Measurements from ENCODE around the gene NGEF. TPM values are rescaled to one million over a fixed set of nuclear protein-coding genes. Genes with fewer than 3 reads are reported as not detected.
"Not testable (repeated sequence)": the region's sequence is repeated elsewhere in the genome, so short reads cannot be mapped to it uniquely, and the experiment has no call there.

Gene NGEF
- total RNA-seq, 1 donor from 2014 or later = 1.2 TPM

- intact Hi-C loops (cut with micrococcal nuclease) = no loop called here
- DNase-seq = no peak
- no peaks in the 10 kb centered on the region for H3K36me3 Mint-ChIP-seq (ENCODE audit: low read depth)
- H3K27ac Mint-ChIP-seq = no peak overlapping the region
- no peak overlapping the region for H3K4me3 Mint-ChIP-seq
- peaks cover 3% of the 10 kb centered on the region for H3K4me1 Mint-ChIP-seq
- H3K9me3 Mint-ChIP-seq = no peaks in the 10 kb centered on the region
- peaks cover 1% of the 10 kb centered on the region for H3K27me3 Mint-ChIP-seq
Observed at GRCh38 chr2:233023007-233023760, 10.1 kb upstream of the NGEF start.

GRCh38 chr2:233022561-233022960 lies 9.5 kb upstream of the NGEF start:
- H3K4me1 Mint-ChIP-seq = peaks cover 3% of the 10 kb centered on the region
- H3K27ac Mint-ChIP-seq = no peak overlapping the region
- no peaks in the 10 kb centered on the region for H3K9me3 Mint-ChIP-seq
- H3K4me3 Mint-ChIP-seq = no peak overlapping the region
- H3K36me3 Mint-ChIP-seq (ENCODE audit: low read depth) = no peaks in the 10 kb centered on the region
- intact Hi-C loops (cut with micrococcal nuclease) = no loop called here
- DNase-seq = no peak
- peaks cover 2% of the 10 kb centered on the region for H3K27me3 Mint-ChIP-seq

DNA sequence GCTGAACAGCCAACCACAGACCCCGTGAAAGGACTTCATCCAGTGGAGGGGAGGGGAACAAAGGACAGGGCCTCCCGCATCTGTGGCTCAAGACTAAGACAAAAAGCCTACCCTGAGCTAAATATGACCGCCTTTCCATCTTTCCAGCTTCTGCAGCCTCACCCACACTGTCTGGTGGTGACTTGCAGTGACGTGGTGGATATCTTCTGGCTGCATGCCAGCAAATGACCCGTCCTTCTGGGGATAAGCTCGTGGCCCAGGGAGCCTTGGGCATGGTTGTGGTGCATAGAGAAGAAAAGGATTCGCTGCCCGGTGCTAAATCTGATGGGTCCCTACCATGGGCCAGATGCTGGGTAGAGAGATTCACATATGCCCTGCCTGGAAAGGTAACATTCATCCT lies 8.7 kb upstream of the NGEF start:
- H3K9me3 Mint-ChIP-seq = no peaks in the 10 kb centered on the region
- no peak overlapping the region for H3K27ac Mint-ChIP-seq
- intact Hi-C loops (cut with micrococcal nuclease) = no loop called here
- peaks cover 2% of the 10 kb centered on the region for H3K27me3 Mint-ChIP-seq
- no peak overlapping the region for H3K4me3 Mint-ChIP-seq
- no peaks in the 10 kb centered on the region for H3K36me3 Mint-ChIP-seq (ENCODE audit: low read depth)
- peaks cover 3% of the 10 kb centered on the region for H3K4me1 Mint-ChIP-seq
- DNase-seq = no peak

GRCh38 chr2:233020454-233020853 lies 7.4 kb upstream of the NGEF start:
- DNase-seq = no peak
- H3K9me3 Mint-ChIP-seq = no peaks in the 10 kb centered on the region
- peaks cover 2% of the 10 kb centered on the region for H3K27me3 Mint-ChIP-seq
- H3K4me3 Mint-ChIP-seq = no peak overlapping the region
- no peak overlapping the region for H3K27ac Mint-ChIP-seq
- no peaks in the 10 kb centered on the region for H3K4me1 Mint-ChIP-seq
- intact Hi-C loops (cut with micrococcal nuclease) = no loop called here
- H3K36me3 Mint-ChIP-seq (ENCODE audit: low read depth) = no peaks in the 10 kb centered on the region

- intact Hi-C loops (cut with micrococcal nuclease); H3K4me3 Mint-ChIP-seq; H3K4me1 Mint-ChIP-seq; H3K36me3 Mint-ChIP-seq (ENCODE audit: low read depth); H3K27ac Mint-ChIP-seq; H3K9me3 Mint-ChIP-seq; DNase-seq; H3K27me3 Mint-ChIP-seq: not testable (repeated sequence)
Observed at GRCh38 chr2:233019610-233020009, 6.6 kb upstream of the NGEF start.

- Mint-ChIP-seq H3K4me1 (no peaks in the 10 kb centered on the region), H3K36me3 (ENCODE audit: low read depth) (no peaks in the 10 kb centered on the region), H3K4me3 (no peak overlapping the region), H3K9me3 (no peaks in the 10 kb centered on the region), H3K27ac (no peak overlapping the region), H3K27me3 (peaks cover 2% of the 10 kb centered on the region)
- intact Hi-C loops (cut with micrococcal nuclease) = no loop called here
- DNase-seq = no peak
Observed at GRCh38 chr2:233017947-233018346, 4.9 kb upstream of the NGEF start.

DNA sequence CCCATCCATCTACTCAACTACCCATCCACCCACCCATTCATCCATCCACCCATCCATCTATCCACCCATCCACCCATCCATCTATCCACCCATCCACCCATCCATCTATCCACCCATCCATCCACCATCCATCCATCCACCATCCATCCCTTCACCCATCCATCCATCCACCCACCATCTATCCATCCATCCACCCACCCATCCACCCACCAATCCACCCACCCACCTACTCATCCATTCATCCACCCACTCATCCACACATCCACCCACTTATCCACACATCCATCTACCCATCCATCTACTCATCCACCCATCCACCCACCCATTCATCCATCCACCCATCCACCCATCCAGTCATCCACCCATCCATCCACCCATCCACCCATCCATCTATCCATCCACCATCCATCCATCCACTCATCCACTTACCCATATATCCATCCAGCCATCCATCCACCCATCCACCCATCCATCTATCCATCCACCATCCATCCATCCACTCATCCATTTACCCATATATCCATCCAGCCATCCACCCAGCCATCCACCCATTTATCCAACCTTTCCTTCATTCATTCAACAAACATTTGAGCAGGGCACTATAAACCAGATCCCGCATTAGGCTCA lies 2.1 kb upstream of the NGEF start:
- H3K27me3 Mint-ChIP-seq = peaks cover 2% of the 10 kb centered on the region
- H3K4me1 Mint-ChIP-seq = no peaks in the 10 kb centered on the region
- intact Hi-C loops (cut with micrococcal nuclease) = no loop called here
- H3K36me3 Mint-ChIP-seq (ENCODE audit: low read depth) = no peaks in the 10 kb centered on the region
- no peak for DNase-seq
- no peaks in the 10 kb centered on the region for H3K9me3 Mint-ChIP-seq
- no peak overlapping the region for H3K27ac Mint-ChIP-seq
- H3K4me3 Mint-ChIP-seq = no peak overlapping the region

- Mint-ChIP-seq H3K4me3 (no peak overlapping the region), H3K4me1 (no peaks in the 10 kb centered on the region), H3K27me3 (peaks cover 2% of the 10 kb centered on the region), H3K27ac (no peak overlapping the region), H3K9me3 (no peaks in the 10 kb centered on the region), H3K36me3 (ENCODE audit: low read depth) (no peaks in the 10 kb centered on the region)
- intact Hi-C loops (cut with micrococcal nuclease) = no loop called here
- no peak for DNase-seq
Observed at GRCh38 chr2:233013650-233014049, 594 bp upstream of the NGEF start.

GRCh38 chr2:233012301-233012971 lies 620 bp downstream of the NGEF start:
- Mint-ChIP-seq H3K27me3 (peaks cover 3% of the 10 kb centered on the region), H3K4me3 (no peak overlapping the region), H3K27ac (no peak overlapping the region), H3K9me3 (no peaks in the 10 kb centered on the region), H3K36me3 (ENCODE audit: low read depth) (no peaks in the 10 kb centered on the region), H3K4me1 (no peaks in the 10 kb centered on the region)
- intact Hi-C loops (cut with micrococcal nuclease) = no loop called here
- DNase-seq = no peak

DNA sequence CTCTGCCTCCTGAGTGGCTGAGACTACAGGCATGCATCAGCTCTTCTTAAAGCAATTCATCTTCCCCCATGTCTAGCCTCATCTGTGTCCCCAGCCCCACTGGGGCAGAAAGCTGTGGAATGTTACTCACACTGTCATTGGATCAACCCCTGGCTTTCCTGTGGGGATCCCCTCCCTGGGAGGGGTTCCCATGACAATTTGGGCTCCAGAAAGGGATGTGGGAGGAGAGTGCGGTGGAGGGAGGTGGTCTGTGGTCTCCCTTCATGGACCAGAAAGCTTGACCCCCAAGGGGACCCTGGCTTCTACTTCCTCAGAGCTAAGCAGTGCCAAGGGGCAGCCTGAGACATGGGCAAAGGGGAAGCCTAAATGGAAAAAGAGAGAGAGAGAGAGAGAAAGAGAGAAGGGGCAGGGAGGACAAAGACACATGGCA lies 1.3 kb downstream of the NGEF start:
- Mint-ChIP-seq H3K4me1 (no peaks in the 10 kb centered on the region), H3K9me3 (no peaks in the 10 kb centered on the region), H3K27ac (no peak overlapping the region), H3K4me3 (no peak overlapping the region), H3K36me3 (ENCODE audit: low read depth) (no peaks in the 10 kb centered on the region), H3K27me3 (peaks cover 3% of the 10 kb centered on the region)
- intact Hi-C loops (cut with micrococcal nuclease) = no loop called here
- DNase-seq = no peak

GRCh38 chr2:233011268-233011650 lies 1.8 kb downstream of the NGEF start:
- DNase-seq = no peak
- Mint-ChIP-seq H3K36me3 (ENCODE audit: low read depth) (no peaks in the 10 kb centered on the region), H3K27me3 (peaks cover 3% of the 10 kb centered on the region), H3K4me1 (no peaks in the 10 kb centered on the region), H3K9me3 (no peaks in the 10 kb centered on the region), H3K27ac (no peak overlapping the region), H3K4me3 (no peak overlapping the region)
- intact Hi-C loops (cut with micrococcal nuclease) = no loop called here

DNA sequence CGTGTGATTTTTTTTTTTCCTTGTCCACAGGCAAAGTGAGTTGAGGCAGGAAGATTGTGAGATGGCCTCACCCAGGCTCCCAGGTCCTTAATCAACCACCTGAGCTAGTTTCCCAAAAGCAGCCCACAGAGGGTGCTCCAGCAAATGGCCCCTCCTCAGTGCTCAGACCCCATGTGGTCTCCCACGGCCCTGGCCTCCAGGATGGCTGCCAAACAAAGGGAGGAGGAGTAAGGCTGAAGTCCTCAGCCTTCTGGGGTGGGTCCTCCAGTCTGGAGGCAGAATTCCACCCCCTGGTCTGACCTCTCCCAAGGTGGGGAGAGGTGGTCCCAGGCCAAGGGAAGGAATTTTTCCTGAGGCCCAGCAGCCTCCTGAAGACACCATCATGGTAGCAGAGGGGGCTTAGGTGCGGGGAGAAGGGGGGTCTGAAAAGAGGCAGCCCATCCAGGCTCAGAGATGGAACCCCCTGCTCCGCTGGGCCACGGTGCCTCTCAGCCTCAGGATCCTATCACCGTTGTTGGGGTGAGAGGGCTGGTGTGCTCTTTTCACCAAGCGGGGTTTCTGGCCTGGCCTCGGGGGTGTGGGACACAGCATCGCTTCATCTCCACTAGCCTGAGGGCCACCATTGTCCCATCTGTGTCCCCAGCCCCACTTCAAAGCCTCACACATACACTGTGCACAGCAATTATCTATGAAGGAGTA lies 2.3 kb downstream of the NGEF start:
- Mint-ChIP-seq H3K9me3 (no peaks in the 10 kb centered on the region), H3K4me3 (no peak overlapping the region), H3K27ac (no peak overlapping the region), H3K36me3 (ENCODE audit: low read depth) (no peaks in the 10 kb centered on the region), H3K4me1 (no peaks in the 10 kb centered on the region), H3K27me3 (peaks cover 3% of the 10 kb centered on the region)
- no peak for DNase-seq
- intact Hi-C loops (cut with micrococcal nuclease) = no loop called here

DNA sequence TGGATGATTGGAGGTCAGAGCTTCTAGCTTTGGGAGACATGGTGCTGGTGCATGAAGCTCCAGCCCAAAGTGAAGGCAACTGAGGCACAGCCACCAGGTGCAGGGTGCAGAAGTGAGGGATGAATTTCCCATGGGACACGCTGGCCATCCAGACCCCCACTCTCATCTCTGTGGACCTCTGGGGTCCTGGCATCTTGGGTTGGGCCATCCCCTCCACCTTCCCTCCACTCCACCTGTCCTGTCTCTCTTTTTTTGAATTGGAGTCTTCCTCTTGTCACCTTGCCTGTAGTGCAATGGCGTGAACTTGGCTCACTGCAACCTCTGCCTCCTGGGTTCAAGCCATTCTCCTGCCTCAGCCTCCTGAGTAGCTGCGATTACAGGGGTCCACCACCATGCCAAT lies 3.4 kb downstream of the NGEF start:
- Mint-ChIP-seq H3K4me3 (no peak overlapping the region), H3K36me3 (ENCODE audit: low read depth) (no peaks in the 10 kb centered on the region), H3K4me1 (no peaks in the 10 kb centered on the region), H3K27me3 (peaks cover 5% of the 10 kb centered on the region), H3K9me3 (no peaks in the 10 kb centered on the region), H3K27ac (no peak overlapping the region)
- DNase-seq = no peak
- intact Hi-C loops (cut with micrococcal nuclease) = no loop called here

GRCh38 chr2:233007739-233008138 lies 5.3 kb downstream of the NGEF start:
- H3K27ac Mint-ChIP-seq = no peak overlapping the region
- no peaks in the 10 kb centered on the region for H3K9me3 Mint-ChIP-seq
- no peaks in the 10 kb centered on the region for H3K36me3 Mint-ChIP-seq (ENCODE audit: low read depth)
- no peak overlapping the region for H3K4me3 Mint-ChIP-seq
- no peaks in the 10 kb centered on the region for H3K4me1 Mint-ChIP-seq
- no peak for DNase-seq
- H3K27me3 Mint-ChIP-seq = peaks cover 7% of the 10 kb centered on the region
- intact Hi-C loops (cut with micrococcal nuclease) = no loop called here
